ENCODE data around the gene SLC25A33.

SLC25A33 gene

DNA sequence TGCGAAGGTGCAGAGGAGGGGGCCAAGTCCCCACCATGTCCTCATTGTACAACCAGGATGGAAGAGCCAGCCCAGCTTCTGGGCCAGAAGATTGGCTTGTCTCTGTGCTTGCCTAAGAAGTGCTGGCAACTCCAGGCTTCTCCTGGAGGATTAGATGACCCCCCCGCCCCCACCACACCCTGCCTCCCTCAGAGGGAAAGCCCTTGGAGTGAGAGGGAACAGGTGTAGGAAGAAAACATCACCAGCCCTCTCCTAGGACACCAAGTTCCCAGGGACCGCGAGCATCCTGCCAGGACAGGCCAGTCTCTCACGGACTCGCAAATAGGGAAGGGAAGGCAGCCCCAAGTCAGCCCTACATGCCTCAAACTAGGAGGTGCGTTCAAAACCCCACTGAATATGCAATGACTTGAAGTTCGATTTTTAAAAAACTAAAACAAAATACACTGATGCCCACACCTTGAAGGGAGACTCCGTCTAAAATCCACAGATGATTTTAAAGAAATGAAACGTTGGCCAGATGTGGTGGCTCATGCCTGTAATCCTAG, 20.7 kb upstream of the SLC25A33 start:
- in situ Hi-C loops (cut with HindIII; ENCODE audit: low sequenced_read_pairs): no loop called here
- no peak overlapping the region for H3K4me3 ChIP-seq (ENCODE audit: low read depth, low read length)
- no peak for DNase-seq (ENCODE audit: low read depth, low spot score)
- TF ChIP-seq, protein P1, sequence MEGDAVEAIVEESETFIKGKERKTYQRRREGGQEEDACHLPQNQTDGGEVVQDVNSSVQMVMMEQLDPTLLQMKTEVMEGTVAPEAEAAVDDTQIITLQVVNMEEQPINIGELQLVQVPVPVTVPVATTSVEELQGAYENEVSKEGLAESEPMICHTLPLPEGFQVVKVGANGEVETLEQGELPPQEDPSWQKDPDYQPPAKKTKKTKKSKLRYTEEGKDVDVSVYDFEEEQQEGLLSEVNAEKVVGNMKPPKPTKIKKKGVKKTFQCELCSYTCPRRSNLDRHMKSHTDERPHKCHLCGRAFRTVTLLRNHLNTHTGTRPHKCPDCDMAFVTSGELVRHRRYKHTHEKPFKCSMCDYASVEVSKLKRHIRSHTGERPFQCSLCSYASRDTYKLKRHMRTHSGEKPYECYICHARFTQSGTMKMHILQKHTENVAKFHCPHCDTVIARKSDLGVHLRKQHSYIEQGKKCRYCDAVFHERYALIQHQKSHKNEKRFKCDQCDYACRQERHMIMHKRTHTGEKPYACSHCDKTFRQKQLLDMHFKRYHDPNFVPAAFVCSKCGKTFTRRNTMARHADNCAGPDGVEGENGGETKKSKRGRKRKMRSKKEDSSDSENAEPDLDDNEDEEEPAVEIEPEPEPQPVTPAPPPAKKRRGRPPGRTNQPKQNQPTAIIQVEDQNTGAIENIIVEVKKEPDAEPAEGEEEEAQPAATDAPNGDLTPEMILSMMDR (IDR thresholded peaks at IDR 0.05; ENCODE audit: low read depth, low read length): no peak

DNA sequence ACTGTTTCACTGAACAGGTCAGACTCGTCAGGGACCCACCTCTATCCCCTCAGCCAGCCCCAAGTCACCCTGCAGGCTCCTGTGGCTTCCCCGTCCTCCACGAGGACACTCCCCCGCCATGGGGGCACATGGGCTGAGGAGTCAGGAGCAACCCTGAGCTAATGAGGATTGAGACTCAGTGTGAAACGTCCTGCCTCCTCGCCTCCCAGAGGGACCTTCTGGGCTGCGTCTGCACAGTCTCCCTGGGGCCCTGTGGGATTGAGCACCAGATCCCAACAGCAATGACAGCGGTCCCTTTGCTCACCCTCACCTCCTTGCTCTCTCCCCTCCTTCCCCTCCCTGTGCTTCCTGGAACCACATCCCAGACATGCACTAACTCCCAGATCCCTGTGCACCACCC, 18.9 kb upstream of the SLC25A33 start:
- in situ Hi-C loops (cut with HindIII; ENCODE audit: low sequenced_read_pairs): no loop called here
- H3K4me3 ChIP-seq (ENCODE audit: low read depth, low read length): no peak overlapping the region
- TF ChIP-seq, protein P1 (IDR thresholded peaks at IDR 0.05; ENCODE audit: low read depth, low read length): no peak
- DNase-seq (ENCODE audit: low read depth, low spot score): no peak

DNA sequence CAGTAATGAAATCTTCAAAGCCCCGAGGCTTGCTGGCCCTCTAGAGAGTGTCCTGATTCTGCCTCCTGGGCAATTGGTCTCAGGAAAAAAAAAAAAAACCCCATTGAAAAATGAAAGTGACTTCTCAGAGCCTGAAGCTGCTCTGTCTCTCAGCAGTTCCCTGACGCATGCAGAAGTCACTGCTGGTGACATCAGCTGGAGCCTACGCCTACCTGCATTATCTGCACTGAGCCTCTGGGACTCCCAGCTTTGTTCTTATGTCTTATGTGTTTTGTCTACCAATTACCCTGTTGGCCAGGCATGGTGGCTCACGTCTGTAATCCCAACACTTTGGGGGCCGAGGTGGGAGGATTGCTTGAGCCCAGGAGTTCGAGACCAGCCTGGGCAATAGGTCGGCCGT, 10.1 kb upstream of the SLC25A33 start:
- DNase-seq (ENCODE audit: low read depth, low spot score): peak; percentile 16
- H3K4me3 ChIP-seq (ENCODE audit: low read depth, low read length): no peak overlapping the region
- in situ Hi-C loops (cut with HindIII; ENCODE audit: low sequenced_read_pairs): no loop called here
- TF ChIP-seq, protein P1 (IDR thresholded peaks at IDR 0.05; ENCODE audit: low read depth, low read length): no peak

DNA sequence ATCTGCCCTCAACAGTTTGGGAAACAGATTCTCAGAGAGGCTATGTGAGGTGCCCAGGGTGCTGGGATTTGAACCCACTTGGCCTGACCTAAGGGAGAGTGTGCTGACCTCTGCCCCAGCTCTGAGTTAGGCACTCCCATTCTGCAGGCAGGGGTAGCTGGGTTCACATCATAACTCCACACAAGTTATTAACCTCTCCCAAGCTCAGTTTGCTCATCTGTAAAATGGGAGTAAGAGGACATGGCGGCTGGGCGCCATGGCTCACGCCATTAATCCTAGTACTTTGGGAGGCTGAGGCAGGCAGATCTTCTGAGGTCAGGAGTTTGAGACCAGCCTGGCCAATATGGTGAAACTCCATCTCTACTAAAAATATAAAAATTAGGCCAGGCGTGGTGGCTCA, 8.9 kb upstream of the SLC25A33 start:
- in situ Hi-C loops (cut with HindIII; ENCODE audit: low sequenced_read_pairs): no loop called here
- no peak for DNase-seq (ENCODE audit: low read depth, low spot score)
- TF ChIP-seq, protein P1 (IDR thresholded peaks at IDR 0.05; ENCODE audit: low read depth, low read length): no peak
- H3K4me3 ChIP-seq (ENCODE audit: low read depth, low read length): no peak overlapping the region

DNA sequence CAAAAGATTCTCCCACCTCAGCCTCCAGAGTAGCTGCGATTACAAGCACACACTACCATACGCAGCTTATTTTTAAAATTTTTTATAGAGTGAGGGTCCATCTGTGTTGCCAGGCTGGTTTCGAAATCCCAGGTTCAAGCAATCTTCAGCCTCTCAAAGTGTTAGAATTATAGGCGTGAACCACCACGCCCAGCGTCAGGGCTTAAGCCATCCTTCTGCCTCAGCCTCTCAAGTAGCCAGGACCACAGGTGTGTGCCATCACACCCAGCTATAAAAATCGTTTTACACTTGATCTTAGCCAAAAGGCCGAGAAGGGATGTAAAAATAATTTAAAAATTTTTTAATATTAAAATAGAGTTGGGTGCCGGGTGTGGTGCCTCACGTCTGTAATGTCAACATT, 4.3 kb upstream of the SLC25A33 start:
- DNase-seq (ENCODE audit: low read depth, low spot score): no peak
- TF ChIP-seq, protein P1 (IDR thresholded peaks at IDR 0.05; ENCODE audit: low read depth, low read length): no peak
- H3K4me3 ChIP-seq (ENCODE audit: low read depth, low read length): no peak overlapping the region
- in situ Hi-C loops (cut with HindIII; ENCODE audit: low sequenced_read_pairs): no loop called here

DNA sequence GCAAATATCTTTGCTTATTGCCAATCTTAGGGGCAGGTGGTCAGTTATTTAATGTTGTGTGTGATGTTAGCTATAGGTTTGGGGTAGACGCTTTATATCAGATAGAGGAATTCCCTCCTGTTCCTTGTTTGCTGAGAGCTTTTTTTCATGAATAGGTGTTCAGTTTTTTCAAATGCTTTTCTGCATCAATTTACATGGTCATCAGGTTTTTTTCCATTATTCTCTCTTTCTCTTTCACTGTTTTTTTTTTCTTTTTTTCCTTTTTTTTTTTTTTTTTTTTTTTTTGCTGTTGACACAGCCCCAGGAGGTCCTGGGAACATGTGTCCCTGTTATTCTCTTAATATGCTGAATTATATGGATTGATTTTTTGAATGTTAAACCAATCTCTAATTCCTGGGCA, 3.0 kb upstream of the SLC25A33 start:
- no peak overlapping the region for H3K4me3 ChIP-seq (ENCODE audit: low read depth, low read length)
- in situ Hi-C loops (cut with HindIII; ENCODE audit: low sequenced_read_pairs): no loop called here
- TF ChIP-seq, protein P1 (IDR thresholded peaks at IDR 0.05; ENCODE audit: low read depth, low read length): no peak
- DNase-seq (ENCODE audit: low read depth, low spot score): no peak

Data from astrocyte of the spinal cord (primary cell).